HCT116 (cell line): Measurements from ENCODE around the gene TBATA. TPM values are rescaled to one million over a fixed set of nuclear protein-coding genes. Genes with fewer than 3 reads are reported as not detected.

ENCODE experiments used
- ATAC-seq: fragments of 200-7000 bp; cut with Tn5 transposase; 2 replicates; pipeline ENCODE4 v1.9.1; 2020; ENCODE audit warnings: mild to moderate bottlenecking, moderate library complexity
- BruUV-seq: library from RNA; stranded (reverse); fragments of 400-500 nt; replicated peaks from 2 replicates; lab custom pipeline; 2021; lab: Mats Ljungman, UMichigan
- CTCF ChIA-PET: fragments of 300-600 bp; sonication (Branson Sonifier 250); formaldehyde crosslinking; loops from one replicate; lab custom pipeline; 2021; ENCODE audit warnings: antibody characterized with exemption; lab: Charles Lee
- POLR2A ChIA-PET: fragments of 300-600, 350-600 bp; sonication (Branson Sonifier 250); formaldehyde crosslinking; loops from one replicate; lab custom pipeline; 2021; ENCODE audit warnings: antibody characterized with exemption; lab: Charles Lee
- RAD21 ChIA-PET, 2 experiments: fragments of 300-600 bp; sonication (Branson Sonifier 250); formaldehyde crosslinking; loops; one replicate each; lab custom pipeline; 2023; ENCODE audit warnings: low total read pairs in 2 of 2; ENCODE audit not compliant: uncharacterized antibody in 2 of 2, unreplicated experiment in 2 of 2, low non-redundant PET in 1 of 2; lab: Charles Lee
- DNase-seq: peaks from one replicate; pipeline ENCODE4 v3.0.0-alpha.2; 2010; ENCODE audit warnings: low read depth, low spot score
- H2AFZ ChIP-seq: fragments of 200-600 bp; shearing (Covaris generic), sonication (generic); 2 replicates; pipeline ENCODE4 v1.6.1; 2017; ENCODE audit warnings: low read depth, mixed run types, mixed read lengths, antibody characterized with exemption, low read length; ENCODE audit not compliant: poor library complexity, severe bottlenecking
- H3K27ac ChIP-seq: 2 replicates; pipeline ENCODE4 v1.5.1; 2012; ENCODE audit warnings: low read depth, low read length
- H3K27me3 ChIP-seq: fragments of 200-600 bp; sonication (generic); 2 replicates; pipeline ENCODE4 v1.6.1; 2016; ENCODE audit warnings: mixed run types, low read length, mixed read lengths; ENCODE audit not compliant: insufficient read depth
- H3K36me3 ChIP-seq, 2 experiments: fragments of 200-500 bp in 1 of 2; fragments of 200-600 bp in 1 of 2; sonication (Bioruptor generic) in 1 of 2; sonication (generic) in 1 of 2; 2 replicates each; pipeline versions ENCODE4 v1.5.1 to v1.6.1; 2014 to 2016; ENCODE audit warnings: low read length in 2 of 2, inconsistent platforms in 1 of 2, mixed read lengths in 1 of 2, mixed run types in 1 of 2; ENCODE audit not compliant: insufficient read depth in 2 of 2, control insufficient read depth in 1 of 2
- H3K4me1 ChIP-seq, 2 experiments: fragments of 200-600 bp in 1 of 2; sonication (generic) in 1 of 2; 2 replicates each; pipeline versions ENCODE4 v1.5.1 to v1.6.1; 2012 to 2017; ENCODE audit warnings: low read length in 2 of 2, inconsistent platforms in 1 of 2, mild to moderate bottlenecking in 1 of 2, mixed read lengths in 1 of 2, mixed run types in 1 of 2, moderate library complexity in 1 of 2; ENCODE audit not compliant: insufficient read depth in 2 of 2, control insufficient read depth in 1 of 2
- H3K4me2 ChIP-seq: fragments of 200-600 bp; sonication (generic); 2 replicates; pipeline ENCODE4 v1.6.1; 2017; ENCODE audit warnings: mixed run types, low read length, mixed read lengths
- H3K4me3 ChIP-seq, 2 experiments: fragments of 200-600 bp in 1 of 2; sonication (generic) in 1 of 2; replicated peaks in 1 of 2; 2 replicates each; pipeline ENCODE4 v1.5.1; 2011 to 2016; ENCODE audit warnings: low read length in 2 of 2, control low read depth in 1 of 2, low read depth in 1 of 2, mild to moderate bottlenecking in 1 of 2, mixed read lengths in 1 of 2, mixed run types in 1 of 2
- H3K79me2 ChIP-seq: fragments of 200-600 bp; sonication (generic); 2 replicates; pipeline ENCODE4 v1.6.1; 2017; ENCODE audit warnings: mild to moderate bottlenecking, mixed run types, low read length, moderate library complexity, mixed read lengths; ENCODE audit not compliant: insufficient read depth
- H3K9ac ChIP-seq: fragments of 200-600 bp; sonication (generic); 2 replicates; pipeline ENCODE4 v1.6.1; 2016; ENCODE audit warnings: low read length, mixed read lengths
- H3K9me2 ChIP-seq: fragments of 200-600 bp; sonication (generic), shearing (Covaris generic); 2 replicates; pipeline ENCODE4 v1.6.1; 2017; ENCODE audit warnings: mixed run types, mild to moderate bottlenecking, moderate library complexity; ENCODE audit not compliant: insufficient read depth
- H3K9me3 ChIP-seq, 2 experiments: fragments of 200-500 bp in 1 of 2; fragments of 200-600 bp in 1 of 2; sonication (Bioruptor generic) in 1 of 2; sonication (generic) in 1 of 2; 2 replicates each; pipeline ENCODE4 v1.6.1; 2014 to 2017; ENCODE audit warnings: low read length in 2 of 2, mixed read lengths in 2 of 2, inconsistent platforms in 1 of 2, low read depth in 1 of 2, mild to moderate bottlenecking in 1 of 2, mixed run types in 1 of 2, moderate library complexity in 1 of 2; ENCODE audit not compliant: control insufficient read depth in 1 of 2, insufficient read depth in 1 of 2
- H4K20me1 ChIP-seq: fragments of 200-600 bp; sonication (generic), shearing (Covaris generic); 2 replicates; pipeline ENCODE4 v1.6.1; 2017; ENCODE audit warnings: mixed run types, mild to moderate bottlenecking, moderate library complexity; ENCODE audit not compliant: insufficient read depth
- ATF3 ChIP-seq: IDR thresholded peaks from 2 replicates; pipeline ENCODE4 v1.6.1; 2012
- CBX3 ChIP-seq: IDR thresholded peaks from 2 replicates; pipeline ENCODE4 v1.6.1; 2012; ENCODE audit warnings: low read depth
- CEBPB ChIP-seq: IDR thresholded peaks from 2 replicates; pipeline ENCODE4 v1.6.1; 2012; ENCODE audit warnings: low read depth
- CTCF ChIP-seq, 3 experiments: fragments of 200-600 bp in 1 of 3; sonication (generic) in 1 of 3; IDR thresholded peaks in 2 of 3; conservative IDR thresholded peaks in 1 of 3; 2 replicates each; pipeline ENCODE4 v1.5.1; 2012 to 2017; ENCODE audit warnings: low read depth in 2 of 3, low read length in 2 of 3, antibody characterized with exemption in 1 of 3, borderline replicate concordance in 1 of 3, control low read depth in 1 of 3, mild to moderate bottlenecking in 1 of 3, mixed read lengths in 1 of 3, mixed run types in 1 of 3, moderate library complexity in 1 of 3; ENCODE audit not compliant: insufficient read depth in 1 of 3
- EGR1 ChIP-seq: IDR thresholded peaks from 2 replicates; pipeline ENCODE4 v1.6.1; 2012; ENCODE audit warnings: low read depth
- ELF1 ChIP-seq: IDR thresholded peaks from 2 replicates; pipeline ENCODE4 v1.6.1; 2012; ENCODE audit warnings: low read depth, borderline replicate concordance
- EZH2 ChIP-seq: fragments of 200-600 bp; sonication (generic); IDR thresholded peaks from 2 replicates; pipeline ENCODE4 v1.6.1; 2017; ENCODE audit warnings: antibody characterized with exemption, mixed run types
- EZH2phosphoT487 ChIP-seq: fragments of 200-600 bp; IDR thresholded peaks from 2 replicates; pipeline ENCODE4 v1.6.1; 2018; ENCODE audit warnings: antibody characterized with exemption, borderline replicate concordance
- FOSL1 ChIP-seq: IDR thresholded peaks from 2 replicates; pipeline ENCODE4 v1.6.1; 2012; ENCODE audit warnings: low read depth
- JUND ChIP-seq: IDR thresholded peaks from 2 replicates; pipeline ENCODE4 v1.6.1; 2012
- MAX ChIP-seq: IDR thresholded peaks from 2 replicates; pipeline ENCODE4 v1.6.1; 2012
- POLR2A ChIP-seq: IDR thresholded peaks from 2 replicates; pipeline ENCODE4 v1.7.0; 2011; ENCODE audit warnings: borderline replicate concordance; ENCODE audit not compliant: insufficient read depth, insufficient read length; ENCODE audit errors: extremely low read depth
- POLR2AphosphoS5 ChIP-seq: IDR thresholded peaks from 2 replicates; pipeline ENCODE4 v1.6.1; 2011; ENCODE audit warnings: mild to moderate bottlenecking, low read depth, low read length, moderate library complexity
- RAD21 ChIP-seq: IDR thresholded peaks from 2 replicates; pipeline ENCODE4 v1.6.1; 2012; ENCODE audit warnings: low read depth, mild to moderate bottlenecking
- REST ChIP-seq: IDR thresholded peaks from 2 replicates; pipeline ENCODE4 v1.6.1; 2012; ENCODE audit warnings: low read depth
- SP1 ChIP-seq: IDR thresholded peaks from 2 replicates; pipeline ENCODE4 v1.6.1; 2012; ENCODE audit warnings: low read depth
- SRF ChIP-seq: IDR thresholded peaks from 2 replicates; pipeline ENCODE4 v1.6.1; 2012; ENCODE audit warnings: low read depth
- TCF7L2 ChIP-seq: IDR thresholded peaks from 2 replicates; pipeline ENCODE4 v1.7.0; 2011; ENCODE audit warnings: borderline replicate concordance, inconsistent platforms; ENCODE audit not compliant: insufficient read depth, insufficient read length; ENCODE audit errors: extremely low read depth
- ZBTB33 ChIP-seq: IDR thresholded peaks from 2 replicates; pipeline ENCODE4 v1.6.1; 2011; ENCODE audit warnings: mild to moderate bottlenecking, low read length, moderate library complexity; ENCODE audit not compliant: insufficient replicate concordance; ENCODE audit errors: extremely low read depth
- ZNF274 ChIP-seq: fragments of 200-500 bp; sonication (Bioruptor generic); IDR thresholded peaks from 2 replicates; pipeline ENCODE4 v1.6.1; 2014; ENCODE audit warnings: mild to moderate bottlenecking, low read depth, low read length, inconsistent platforms
- intact Hi-C: fragments of 100-400 bp; cut with micrococcal nuclease; formaldehyde crosslinking; loops from 2 replicates; pipeline ENCODE4 v1.10.0; 2022
- total RNA-seq: library from RNA; stranded (reverse); gene quantifications from one replicate; pipeline ENCODE4 v1.2.1, GENCODE V29; 2021; ENCODE audit not compliant: unreplicated experiment

TBATA gene
- total RNA-seq, 1 experiment from 2014 or later: not detected

GRCh38 chr10:70816220-70816894 lies 31.2 kb upstream of the TBATA start:
- CTCF ChIA-PET: interaction anchor here (1.3 kb wide), 1 partner anchor 47 kb away, joined by 4 read pairs; no protein-coding TSS in a partner anchor
- intact Hi-C loops: no loop called here
- no peak for TF ChIP-seq ELF1
- TF ChIP-seq TCF7L2: peak; percentile 53
- no peak for TF ChIP-seq SRF
- no peak for TF ChIP-seq ZNF274
- TF ChIP-seq SP1: peak; percentile 43; the same call in 1 of the 2 replicates
- no peak for TF ChIP-seq CTCF (IDR thresholded peaks at IDR 0.05 in 2 of 3, conservative IDR thresholded peaks at IDR 0.05 in 1 of 3; ENCODE audit: borderline replicate concordance in 1 of 3, insufficient read depth in 1 of 3, low read depth in 2 of 3, low read length in 2 of 3)
- no peak for TF ChIP-seq ZBTB33
- TF ChIP-seq REST: no peak
- no peak for TF ChIP-seq EZH2
- TF ChIP-seq MAX: peak; percentile 51
- TF ChIP-seq EZH2phosphoT487: no peak
- TF ChIP-seq POLR2AphosphoS5: peak; percentile 80
- no peak for TF ChIP-seq FOSL1
- no peak for TF ChIP-seq JUND
- peak; percentile 45 for TF ChIP-seq POLR2A
- TF ChIP-seq CEBPB: peak; percentile 23; the same call in 1 of the 2 replicates
- no peak for TF ChIP-seq ATF3
- no peak for TF ChIP-seq RAD21
- TF ChIP-seq EGR1: peak; percentile 49; the same call in 1 of the 2 replicates
- no peak for TF ChIP-seq CBX3

More at GRCh38 chr10:70816220-70816894, 31.2 kb upstream of the TBATA start:
- Histone ChIP-seq H2AFZ (no peak overlapping the region), H3K27me3 (no peaks in the 10 kb centered on the region), H3K36me3 (peaks cover 0 to 14% of the 10 kb centered on the region in 2 experiments; a peak in 2 of 4 replicates), H3K9me2 (no peaks in the 10 kb centered on the region), H3K9me3 (no peaks in the 10 kb centered on the region), H3K4me2 (peak overlapping the region; percentile 74), H4K20me1 (no peaks in the 10 kb centered on the region), H3K79me2 (peaks cover 48% of the 10 kb centered on the region), H3K4me1 (peaks cover 9 to 17% of the 10 kb centered on the region in 2 experiments; a peak in 3 of 4 replicates), H3K4me3 (peak overlapping the region; percentile 77 to 81), H3K27ac (peak overlapping the region; percentile 89), H3K9ac (peak overlapping the region; percentile 72)
- no TSS peak for BruUV-seq
- DNase-seq (peak; percentile 77), ATAC-seq (peak; percentile 79)
- POLR2A ChIA-PET: no interaction called here
- RAD21 ChIA-PET: no interaction called here
